ENCODE measurements around the gene CDADC1.

DNA sequence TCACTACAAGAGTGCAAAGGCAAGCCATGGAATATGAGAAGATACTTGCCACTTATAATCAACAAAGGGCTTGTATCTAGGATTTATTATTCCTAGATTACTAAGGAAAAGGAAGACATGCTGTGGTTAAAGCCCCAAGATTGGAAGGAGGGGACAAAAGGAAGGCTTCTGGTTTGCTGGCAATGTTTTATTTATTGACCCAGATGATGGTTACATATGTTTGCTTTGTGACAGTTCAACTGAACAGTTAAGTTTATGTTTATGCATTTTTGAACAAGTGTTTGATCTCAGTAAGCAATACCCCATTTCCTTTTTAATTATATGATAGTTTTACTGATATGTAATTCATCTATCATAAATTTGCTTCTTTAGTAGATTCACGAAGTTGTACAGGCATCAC, 40.3 kb downstream of the CDADC1 start:
- TF ChIP-seq POLR2AphosphoS5 (IDR thresholded peaks at IDR 0.05; ENCODE audit: borderline replicate concordance, low read depth, low read length) = no peak
- no peak for TF ChIP-seq EZH2 (IDR thresholded peaks at IDR 0.05)
- no peak for TF ChIP-seq FOXP2 (optimal IDR thresholded peaks at IDR 0.05; ENCODE audit: control extremely low read depth, extremely low read length, insufficient read depth)

All from SK-N-MC (cell line).